ENCODE measurements around the gene TNPO1.

DNA sequence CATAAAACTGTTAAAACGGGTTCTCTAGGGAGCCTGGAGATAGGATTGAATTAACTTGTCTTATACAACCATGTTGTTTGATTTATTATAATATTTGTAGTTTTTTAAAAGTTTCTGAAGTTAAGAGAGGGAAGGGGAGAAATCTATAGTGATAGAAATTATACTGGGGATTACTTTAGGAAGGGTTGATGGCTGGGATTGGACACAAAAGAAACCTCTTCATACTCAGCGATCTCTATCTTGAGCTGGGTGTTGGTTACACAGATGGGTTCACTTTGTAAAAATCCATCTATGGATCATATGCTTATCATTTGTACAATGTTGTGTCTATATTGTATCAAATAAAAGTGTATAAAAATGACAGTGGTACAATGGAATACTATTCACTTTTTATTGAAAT, 30.0 kb downstream of the TNPO1 start:
- TF ChIP-seq, protein P1, sequence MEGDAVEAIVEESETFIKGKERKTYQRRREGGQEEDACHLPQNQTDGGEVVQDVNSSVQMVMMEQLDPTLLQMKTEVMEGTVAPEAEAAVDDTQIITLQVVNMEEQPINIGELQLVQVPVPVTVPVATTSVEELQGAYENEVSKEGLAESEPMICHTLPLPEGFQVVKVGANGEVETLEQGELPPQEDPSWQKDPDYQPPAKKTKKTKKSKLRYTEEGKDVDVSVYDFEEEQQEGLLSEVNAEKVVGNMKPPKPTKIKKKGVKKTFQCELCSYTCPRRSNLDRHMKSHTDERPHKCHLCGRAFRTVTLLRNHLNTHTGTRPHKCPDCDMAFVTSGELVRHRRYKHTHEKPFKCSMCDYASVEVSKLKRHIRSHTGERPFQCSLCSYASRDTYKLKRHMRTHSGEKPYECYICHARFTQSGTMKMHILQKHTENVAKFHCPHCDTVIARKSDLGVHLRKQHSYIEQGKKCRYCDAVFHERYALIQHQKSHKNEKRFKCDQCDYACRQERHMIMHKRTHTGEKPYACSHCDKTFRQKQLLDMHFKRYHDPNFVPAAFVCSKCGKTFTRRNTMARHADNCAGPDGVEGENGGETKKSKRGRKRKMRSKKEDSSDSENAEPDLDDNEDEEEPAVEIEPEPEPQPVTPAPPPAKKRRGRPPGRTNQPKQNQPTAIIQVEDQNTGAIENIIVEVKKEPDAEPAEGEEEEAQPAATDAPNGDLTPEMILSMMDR (IDR thresholded peaks at IDR 0.05; ENCODE audit: low read length): no peak
- no peak for TF ChIP-seq EZH2 (IDR thresholded peaks at IDR 0.05; ENCODE audit: borderline replicate concordance, low read length)

Measured in OCI-LY1 (cell line).